Measurements from ENCODE around the gene RHBDL1.

DNA sequence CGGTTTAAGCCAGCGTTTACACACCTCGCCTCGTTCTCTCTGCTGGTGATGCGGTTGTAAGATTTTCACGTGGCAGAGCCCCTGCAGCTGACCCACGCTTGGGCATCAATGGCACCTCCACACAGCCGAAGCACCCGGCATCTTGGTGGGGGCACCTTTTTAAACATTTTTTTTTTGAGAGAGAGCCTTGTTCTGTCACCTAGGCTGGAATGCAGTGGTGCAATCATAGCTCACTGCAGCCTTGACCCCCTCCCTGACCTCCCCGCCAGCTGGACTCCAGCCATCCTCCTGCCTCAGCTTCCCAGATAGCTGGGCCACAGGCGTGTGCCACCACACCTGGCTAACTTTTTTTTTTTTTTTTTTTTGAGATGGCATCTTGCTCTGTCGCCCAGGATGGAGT, 21.4 kb upstream of the RHBDL1 start:
- TF ChIP-seq CTCF (IDR thresholded peaks at IDR 0.05 in 2 of 3, conservative IDR thresholded peaks at IDR 0.05 in 1 of 3; ENCODE audit: control insufficient read depth in 2 of 3, extremely low read depth in 1 of 3, insufficient read depth in 1 of 3, low read depth in 3 of 3, low read length in 3 of 3) (no peak), TCF7 (IDR thresholded peaks at IDR 0.05; ENCODE audit: borderline replicate concordance) (no peak), GABPA (IDR thresholded peaks at IDR 0.05; ENCODE audit: low read depth) (no peak), FOS (IDR thresholded peaks at IDR 0.05; ENCODE audit: borderline replicate concordance, extremely low read depth, insufficient read length) (no peak)
